Tibial nerve (tissue), 4 donors: ENCODE data around the gene MFGE8.

ENCODE experiments used
- CTCF ChIP-seq, 5 experiments: fragments of 200-600 bp in 3 of 5; fragments of 450-650 bp in 2 of 5; sonication (generic) in 3 of 5; IDR thresholded peaks; one replicate each; pipeline ENCODE4 v1.5.1; 2016 to 2019; ENCODE audit warnings: antibody characterized with exemption in 5 of 5, mild to moderate bottlenecking in 3 of 5, moderate library complexity in 2 of 5
- EP300 ChIP-seq, 2 donors: sonication (generic); formaldehyde crosslinking; IDR thresholded peaks; one replicate each; pipeline ENCODE4 v1.6.1; 2017; ENCODE audit warnings: antibody characterized with exemption in 2 of 2, mild to moderate bottlenecking in 1 of 2
- POLR2A ChIP-seq, 2 donors: fragments of 450-650 bp; IDR thresholded peaks; one replicate each; pipeline ENCODE4 v1.6.1; 2017; ENCODE audit warnings: antibody characterized with exemption in 2 of 2, mild to moderate bottlenecking in 2 of 2, moderate library complexity in 2 of 2

- TF ChIP-seq EP300 (IDR thresholded peaks at IDR 0.05), result peak in 1 of 2 donors; percentile 5
- no peak for TF ChIP-seq CTCF (IDR thresholded peaks at IDR 0.05)
- TF ChIP-seq POLR2A (IDR thresholded peaks at IDR 0.05), result no peak
Measured at GRCh38 chr15:88932271-88932874, 19.2 kb upstream of the MFGE8 start.
